Cardiac muscle cell (in vitro differentiated cells and primary cell): Measurements from ENCODE around the gene CHERP. TPM values are rescaled to one million over a fixed set of nuclear protein-coding genes. Genes with fewer than 3 reads are reported as not detected.
A peak's percentile ranks its signal among the peaks of the same experiment; 100 is the strongest.

ENCODE experiments used
- DNase-seq, 2 donors: peaks; one replicate each; pipeline versions ENCODE4 v3.0.0 to v3.0.0-alpha.2; 2010 to 2017; ENCODE audit warnings: low read depth in 1 of 2, low spot score in 1 of 2
- H3K27ac ChIP-seq: fragments of 200-600 bp; sonication (generic); 2 replicates; pipeline ENCODE4 v1.5.1; 2016
- H3K27me3 ChIP-seq: fragments of 200-600 bp; sonication (generic); 2 replicates; pipeline ENCODE4 v1.6.0; 2016; ENCODE audit warnings: control low read depth
- H3K36me3 ChIP-seq: fragments of 200-600 bp; sonication (generic); 2 replicates; pipeline ENCODE4 v1.5.1; 2016; ENCODE audit warnings: control low read depth
- H3K4me1 ChIP-seq: fragments of 200-600 bp; sonication (generic); 2 replicates; pipeline ENCODE4 v1.8.1; 2017; ENCODE audit warnings: low read depth, mild to moderate bottlenecking, mixed run types
- H3K4me3 ChIP-seq: fragments of 200-600 bp; sonication (generic); 2 replicates; pipeline ENCODE4 v1.5.1; 2016; ENCODE audit warnings: mild to moderate bottlenecking
- H3K9me3 ChIP-seq: fragments of 200-600 bp; sonication (generic); 2 replicates; pipeline ENCODE4 v1.5.1; 2017; ENCODE audit warnings: low read depth, mild to moderate bottlenecking, control low read depth
- CTCF ChIP-seq: IDR thresholded peaks from 2 replicates; pipeline ENCODE4 v1.5.1; 2012; ENCODE audit warnings: low read depth, mild to moderate bottlenecking, low read length
- polyA plus RNA-seq: library from polyadenylated mRNA; unstranded; fragments of >200 nt; fragmentation: Nextera tagmentation; extraction: Ambion mirVana; gene quantifications from 2 replicates; pipeline ENCODE4 v1.2.1, GENCODE V29; 2016
- total RNA-seq: library from RNA; depleted of rRNA; stranded (reverse); fragments of >200 nt; gene quantifications from 2 replicates; pipeline ENCODE4 v1.2.3, GENCODE V29; 2016

CHERP gene
- total and polyA plus RNA-seq, 2 experiments from 2014 or later: 27.2 to 60.0 TPM

GRCh38 chr19:16542910-16543472 is 754 bp upstream of the CHERP start:
- Histone ChIP-seq H3K9me3 (no peaks in the 10 kb centered on the region), H3K4me1 (peaks cover 9% of the 10 kb centered on the region), H3K27ac (peak overlapping the region; percentile 89), H3K36me3 (peaks cover 5% of the 10 kb centered on the region), H3K4me3 (peak overlapping the region; percentile 80), H3K27me3 (no peaks in the 10 kb centered on the region)
- no peak for TF ChIP-seq CTCF
- DNase-seq: peak in 1 of 2 donors; percentile 3

- Histone ChIP-seq H3K4me3 (peak overlapping the region; percentile 80), H3K9me3 (no peaks in the 10 kb centered on the region), H3K4me1 (peaks cover 9% of the 10 kb centered on the region), H3K27me3 (no peaks in the 10 kb centered on the region), H3K27ac (peak overlapping the region; percentile 89), H3K36me3 (peaks cover 5% of the 10 kb centered on the region)
- peak; percentile 22 to 50 for DNase-seq
- no peak for TF ChIP-seq CTCF
Measured at GRCh38 chr19:16541526-16542044, 652 bp downstream of the CHERP start.

- DNase-seq: no peak
- Histone ChIP-seq H3K27me3 (no peaks in the 10 kb centered on the region), H3K9me3 (no peaks in the 10 kb centered on the region), H3K27ac (peak overlapping the region; percentile 89), H3K4me1 (peaks cover 9% of the 10 kb centered on the region), H3K4me3 (peak overlapping the region; percentile 80), H3K36me3 (peaks cover 5% of the 10 kb centered on the region)
- TF ChIP-seq CTCF: no peak
Measured at GRCh38 chr19:16540948-16541347, 1.3 kb downstream of the CHERP start.

GRCh38 chr19:16537111-16537510 is 5.1 kb downstream of the CHERP start:
- no peaks in the 10 kb centered on the region for H3K27me3 ChIP-seq
- H3K4me1 ChIP-seq: peaks cover 6% of the 10 kb centered on the region
- no peak overlapping the region for H3K4me3 ChIP-seq
- no peak for TF ChIP-seq CTCF
- peaks cover 23% of the 10 kb centered on the region for H3K36me3 ChIP-seq
- DNase-seq: no peak
- no peak overlapping the region for H3K27ac ChIP-seq
- H3K9me3 ChIP-seq: no peaks in the 10 kb centered on the region

GRCh38 chr19:16536130-16536529 is 6.1 kb downstream of the CHERP start:
- no peak overlapping the region for H3K27ac ChIP-seq
- H3K27me3 ChIP-seq: no peaks in the 10 kb centered on the region
- no peak overlapping the region for H3K4me3 ChIP-seq
- no peaks in the 10 kb centered on the region for H3K9me3 ChIP-seq
- no peak for TF ChIP-seq CTCF
- no peak for DNase-seq
- peaks cover 5% of the 10 kb centered on the region for H3K4me1 ChIP-seq
- peaks cover 30% of the 10 kb centered on the region for H3K36me3 ChIP-seq

- no peaks in the 10 kb centered on the region for H3K4me1 ChIP-seq
- peaks cover 38% of the 10 kb centered on the region for H3K36me3 ChIP-seq
- DNase-seq: no peak
- TF ChIP-seq CTCF: no peak
- H3K27ac ChIP-seq: no peak overlapping the region
- H3K27me3 ChIP-seq: no peaks in the 10 kb centered on the region
- H3K4me3 ChIP-seq: no peak overlapping the region
- H3K9me3 ChIP-seq: no peaks in the 10 kb centered on the region
Measured at GRCh38 chr19:16535381-16535780, 6.9 kb downstream of the CHERP start.
